Measurements from ENCODE around the gene NFATC1. TPM values are rescaled to one million over a fixed set of nuclear protein-coding genes. Genes with fewer than 3 reads are reported as not detected.

Gene NFATC1
- total RNA-seq, 4 donors from 2014 or later: 7.1 to 74.7 (median 28.4) TPM

GRCh38 chr18:79392226-79392625, 3.5 kb upstream of the NFATC1 start:
- ATAC-seq: no peak
- Histone ChIP-seq H3K9me3 (no peaks in the 10 kb centered on the region), H3K4me1 (peaks cover 19 to 22% of the 10 kb centered on the region in 2 donors), H3K27me3 (no peaks in the 10 kb centered on the region), H3K27ac (no peak overlapping the region), H3K36me3 (no peaks in the 10 kb centered on the region), H3K4me3 (no peak overlapping the region)
- no peak for DNase-seq
- TF ChIP-seq CTCF (IDR thresholded peaks at IDR 0.05 in 4 of 5, conservative IDR thresholded peaks at IDR 0.05 in 1 of 5) (no peak), POLR2A (IDR thresholded peaks at IDR 0.05) (no peak)
- in situ Hi-C loops (cut with MboI; ENCODE audit: low sequenced_read_pairs in 4 of 4): no loop called here
- intact Hi-C loops (cut with DNase I; ENCODE audit: low total_unique reads): no loop called here

- DNase-seq (no peak), ATAC-seq (peak; percentile 22 to 37)
- intact Hi-C loops (cut with DNase I; ENCODE audit: low total_unique reads): loop anchor here (1.0 kb wide), 1 partner anchor 114 kb away; no protein-coding TSS in a partner anchor
- Histone ChIP-seq H3K4me1 (peaks cover 19 to 22% of the 10 kb centered on the region in 2 donors), H3K27ac (peak overlapping the region; percentile 93 to 97 (median 96)), H3K9me3 (no peaks in the 10 kb centered on the region), H3K4me3 (peak overlapping the region; percentile 65 to 76 (median 68)), H3K27me3 (no peaks in the 10 kb centered on the region), H3K36me3 (no peaks in the 10 kb centered on the region)
- in situ Hi-C loops (cut with MboI; ENCODE audit: low sequenced_read_pairs in 4 of 4): no loop called here
- TF ChIP-seq POLR2A (IDR thresholded peaks at IDR 0.05): no peak
- TF ChIP-seq CTCF (IDR thresholded peaks at IDR 0.05 in 4 of 5, conservative IDR thresholded peaks at IDR 0.05 in 1 of 5): no peak
Observed at GRCh38 chr18:79393181-79393634, 2.5 kb upstream of the NFATC1 start.

GRCh38 chr18:79393635-79394533, 1.8 kb upstream of the NFATC1 start:
- Histone ChIP-seq H3K27ac (peak overlapping the region; percentile 93 to 97 (median 96)), H3K36me3 (no peaks in the 10 kb centered on the region), H3K9me3 (no peaks in the 10 kb centered on the region), H3K4me1 (peaks cover 19 to 22% of the 10 kb centered on the region in 2 donors), H3K4me3 (peak overlapping the region; percentile 65 to 76 (median 68)), H3K27me3 (no peaks in the 10 kb centered on the region)
- DNase-seq (peak; percentile 57 to 77), ATAC-seq (peak; percentile 72 to 75)
- in situ Hi-C loops (cut with MboI; ENCODE audit: low sequenced_read_pairs in 4 of 4) (no loop called here), intact Hi-C loops (cut with DNase I; ENCODE audit: low total_unique reads) (loop anchor here (1.0 to 2.0 kb wide), 3 partner anchors 113 to 325 kb away; partner anchors contain the start of genes ATP9B and CTDP1)
- TF ChIP-seq POLR2A (IDR thresholded peaks at IDR 0.05): peak; percentile 79 to 94
- no peak for TF ChIP-seq CTCF (IDR thresholded peaks at IDR 0.05 in 4 of 5, conservative IDR thresholded peaks at IDR 0.05 in 1 of 5)

GRCh38 chr18:79394534-79395307, 1.0 kb upstream of the NFATC1 start:
- Histone ChIP-seq H3K4me1 (peaks cover 19 to 30% of the 10 kb centered on the region in 2 donors), H3K4me3 (peak overlapping the region; percentile 65 to 76 (median 68)), H3K9me3 (no peaks in the 10 kb centered on the region), H3K36me3 (no peaks in the 10 kb centered on the region), H3K27me3 (no peaks in the 10 kb centered on the region), H3K27ac (peak overlapping the region; percentile 93 to 97 (median 96))
- intact Hi-C loops (cut with DNase I; ENCODE audit: low total_unique reads) (loop anchor here (2.0 to 5.0 kb wide), 3 partner anchors 133 to 326 kb away; partner anchors contain the start of genes ATP9B and CTDP1), in situ Hi-C loops (cut with MboI; ENCODE audit: low sequenced_read_pairs in 4 of 4) (no loop called here)
- ATAC-seq (peak; percentile 29 to 31), DNase-seq (no peak)
- TF ChIP-seq POLR2A (IDR thresholded peaks at IDR 0.05) (no peak), CTCF (IDR thresholded peaks at IDR 0.05 in 4 of 5, conservative IDR thresholded peaks at IDR 0.05 in 1 of 5) (peak in 3 of 5 experiments; percentile 16 to 28 (median 16))
